B cell (primary cell): ENCODE data around the gene MESP1. TPM values are rescaled to one million over a fixed set of nuclear protein-coding genes. Genes with fewer than 3 reads are reported as not detected.

Experiments
- ATAC-seq: fragments of 200-7000 bp; cut with Tn5 transposase; one replicate; pipeline ENCODE4 v1.10.0; 2021; ENCODE audit warnings: low read depth, mild to moderate bottlenecking, moderate number of reproducible peaks, moderate library complexity
- CTCF ChIA-PET: fragments of 350-600 bp; sonication (Branson Sonifier 250); formaldehyde crosslinking; loops from one replicate; lab custom pipeline; 2021; ENCODE audit warnings: antibody characterized with exemption, inconsistent platforms; lab: Charles Lee
- POLR2A ChIA-PET: fragments of 350-600 bp; sonication (Branson Sonifier 250); formaldehyde crosslinking; loops from one replicate; lab custom pipeline; 2021; ENCODE audit warnings: antibody characterized with exemption; lab: Charles Lee
- DNase-seq: peaks from one replicate; pipeline ENCODE4 v3.0.0; 2013
- H2AFZ ChIP-seq: 2 replicates; pipeline ENCODE4 v1.6.1; 2012; ENCODE audit warnings: mild to moderate bottlenecking, low read depth, low read length; ENCODE audit not compliant: insufficient read depth, poor library complexity, severe bottlenecking
- H3K27ac ChIP-seq, 2 donors: 1 replicate in 1 of 2; 2 replicates in 1 of 2; pipeline ENCODE4 v1.5.1; 2012 to 2013; ENCODE audit warnings: low read length in 2 of 2, mild to moderate bottlenecking in 2 of 2, moderate library complexity in 1 of 2
- H3K27me3 ChIP-seq, 4 experiments: fragments of 200-600 bp in 1 of 4; sonication (generic) in 1 of 4; replicated peaks in 1 of 4; 1 replicate in 2 of 4; 2 replicates in 2 of 4; pipeline versions ENCODE4 v1.6.1 to v1.7.0; 2013 to 2016; ENCODE audit warnings: low read length in 3 of 4, mild to moderate bottlenecking in 2 of 4, mixed read lengths in 1 of 4, moderate library complexity in 1 of 4; ENCODE audit not compliant: insufficient read depth in 4 of 4, control insufficient read depth in 3 of 4; ENCODE audit errors: control extremely low read depth in 1 of 4
- H3K36me3 ChIP-seq, 2 experiments: replicated peaks in 1 of 2; 1 replicate in 1 of 2; 2 replicates in 1 of 2; pipeline versions ENCODE4 v1.6.1 to v1.7.1; 2013; ENCODE audit warnings: low read length in 1 of 2; ENCODE audit not compliant: insufficient read depth in 2 of 2, control insufficient read depth in 1 of 2; ENCODE audit errors: control extremely low read depth in 1 of 2, extremely low read depth in 1 of 2
- H3K4me1 ChIP-seq, 2 donors: fragments of 200-600 bp in 1 of 2; sonication (generic) in 1 of 2; 1 replicate in 1 of 2; 2 replicates in 1 of 2; pipeline versions ENCODE4 v1.5.1 to v1.6.1; 2013 to 2017; ENCODE audit warnings: low read length in 2 of 2; ENCODE audit not compliant: control insufficient read depth in 2 of 2, insufficient read depth in 2 of 2
- H3K4me2 ChIP-seq: replicated peaks from 2 replicates; pipeline ENCODE3; 2012; ENCODE audit warnings: mild to moderate bottlenecking, low read depth, low read length; ENCODE audit not compliant: poor library complexity, severe bottlenecking
- H3K4me3 ChIP-seq, 5 experiments: fragments of 200-600 bp in 1 of 5; sonication (generic) in 1 of 5; 1 replicate in 3 of 5; 2 replicates in 2 of 5; pipeline versions ENCODE4 v1.5.1 to v1.7.0; 2011 to 2016; ENCODE audit warnings: low read length in 4 of 5, mild to moderate bottlenecking in 4 of 5, low read depth in 2 of 5, control low read depth in 1 of 5, moderate library complexity in 1 of 5; ENCODE audit not compliant: insufficient read depth in 1 of 5; ENCODE audit errors: control extremely low read depth in 1 of 5, extremely low read depth in 1 of 5
- H3K79me2 ChIP-seq: fragments of 200-600 bp; sonication (generic); one replicate; pipeline ENCODE4 v1.6.0; 2016; ENCODE audit warnings: low read length; ENCODE audit not compliant: control insufficient read depth, insufficient read depth
- H3K9ac ChIP-seq: fragments of 200-600 bp; sonication (generic); 2 replicates; pipeline ENCODE4 v1.6.1; 2017; ENCODE audit warnings: mild to moderate bottlenecking, low read length, moderate library complexity
- H3K9me3 ChIP-seq, 3 donors: one replicate each; pipeline versions ENCODE4 v1.6.1 to v1.7.1; 2013; ENCODE audit warnings: low read length in 2 of 3; ENCODE audit not compliant: control insufficient read depth in 2 of 3, insufficient read depth in 1 of 3; ENCODE audit errors: control extremely low read depth in 1 of 3
- H4K20me1 ChIP-seq: 2 replicates; pipeline ENCODE4 v1.6.0; 2012; ENCODE audit warnings: mild to moderate bottlenecking, low read length; ENCODE audit not compliant: insufficient read depth, control insufficient read depth, poor library complexity, severe bottlenecking
- H3K27ac Mint-ChIP-seq: one replicate; pipeline ENCODE4 v1.8.0; 2021; ENCODE audit warnings: mixed read lengths
- H3K27me3 Mint-ChIP-seq: one replicate; pipeline ENCODE4 v1.8.0; 2021; ENCODE audit warnings: mixed read lengths
- H3K4me1 Mint-ChIP-seq: one replicate; pipeline ENCODE4 v1.8.0; 2021; ENCODE audit warnings: mixed read lengths
- H3K4me3 Mint-ChIP-seq: one replicate; pipeline ENCODE4 v1.8.0; 2021; ENCODE audit warnings: mixed read lengths
- H3K9me3 Mint-ChIP-seq: one replicate; pipeline ENCODE4 v1.8.0; 2022; ENCODE audit warnings: mixed read lengths; ENCODE audit not compliant: insufficient read depth
- EZH2 ChIP-seq: IDR thresholded peaks from 2 replicates; pipeline ENCODE4 v1.6.1; 2012; ENCODE audit warnings: borderline replicate concordance, low read depth, mild to moderate bottlenecking, moderate library complexity, low read length; ENCODE audit not compliant: insufficient read depth, poor library complexity, severe bottlenecking
- WGBS: methylation state at CpG from one replicate; pipeline ENCODE4 v1.1.5; 2013; ENCODE audit warnings: missing lambda C conversion rate; ENCODE audit not compliant: insufficient coverage; 5-methylcytosine and 5-hydroxymethylcytosine counted together
- intact Hi-C: fragments of 100-400 bp; cut with micrococcal nuclease; formaldehyde crosslinking; loops from one replicate; pipeline ENCODE4 v1.10.0; 2022
- polyA plus RNA-seq: library from polyadenylated mRNA; depleted of rRNA; stranded (reverse); fragments of >200 nt; gene quantifications from 2 replicates; pipeline ENCODE4 v1.2.3, GENCODE V29; 2012
- total RNA-seq, 2 donors: library from RNA; stranded (reverse); fragments of 120-200 nt in 1 of 2; gene quantifications; 1 replicate in 1 of 2; 2 replicates in 1 of 2; pipeline versions ENCODE4 v1.2.3 to v1.2.4, GENCODE V29; 2013 to 2022
- TF ChIP-seq, protein P1 (sequence below): fragments of 200-600 bp; IDR thresholded peaks from one replicate; pipeline ENCODE4 v1.8.0; 2022; ENCODE audit warnings: antibody characterized with exemption, mild to moderate bottlenecking

Gene MESP1
- total and polyA plus RNA-seq, 2 donors (not counting 1 experiment from before 2014, with no cell fraction given), result 0.25 to 0.49 TPM

DNA sequence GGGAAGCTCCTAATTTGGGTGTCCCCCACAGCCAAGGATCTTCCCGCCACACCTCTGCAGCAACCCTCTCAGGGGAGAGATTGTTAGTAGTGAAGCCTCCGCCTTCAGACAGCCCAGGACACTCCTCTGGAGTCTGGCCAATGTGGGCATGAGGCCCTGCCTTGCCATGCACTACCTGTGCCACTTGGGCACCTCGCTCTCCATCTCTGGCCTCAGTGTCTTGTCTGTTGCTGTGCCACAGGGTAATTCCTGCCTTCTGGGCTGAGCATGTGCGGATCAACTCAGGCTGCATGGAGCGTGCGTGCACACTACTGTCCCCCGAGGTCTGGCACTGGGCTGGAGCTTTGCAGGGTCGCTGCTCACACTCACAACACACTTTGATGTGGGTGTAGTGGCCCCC, 7.9 kb upstream of the MESP1 start:
- ATAC-seq (no peak), DNase-seq (no peak)
- H3K4me1 Mint-ChIP-seq, result no peaks in the 10 kb centered on the region
- H3K4me1 ChIP-seq, result peaks cover 0 to 8% of the 10 kb centered on the region in 2 donors
- intact Hi-C loops, result no loop called here
- POLR2A ChIA-PET, result no interaction called here
- H3K27me3 ChIP-seq, result peaks cover 0 to 4% (median 0%) of the 10 kb centered on the region in 4 experiments
- no peak overlapping the region for H3K9ac ChIP-seq
- no peaks in the 10 kb centered on the region for H3K79me2 ChIP-seq
- no peak for TF ChIP-seq EZH2
- TF ChIP-seq, protein P1, sequence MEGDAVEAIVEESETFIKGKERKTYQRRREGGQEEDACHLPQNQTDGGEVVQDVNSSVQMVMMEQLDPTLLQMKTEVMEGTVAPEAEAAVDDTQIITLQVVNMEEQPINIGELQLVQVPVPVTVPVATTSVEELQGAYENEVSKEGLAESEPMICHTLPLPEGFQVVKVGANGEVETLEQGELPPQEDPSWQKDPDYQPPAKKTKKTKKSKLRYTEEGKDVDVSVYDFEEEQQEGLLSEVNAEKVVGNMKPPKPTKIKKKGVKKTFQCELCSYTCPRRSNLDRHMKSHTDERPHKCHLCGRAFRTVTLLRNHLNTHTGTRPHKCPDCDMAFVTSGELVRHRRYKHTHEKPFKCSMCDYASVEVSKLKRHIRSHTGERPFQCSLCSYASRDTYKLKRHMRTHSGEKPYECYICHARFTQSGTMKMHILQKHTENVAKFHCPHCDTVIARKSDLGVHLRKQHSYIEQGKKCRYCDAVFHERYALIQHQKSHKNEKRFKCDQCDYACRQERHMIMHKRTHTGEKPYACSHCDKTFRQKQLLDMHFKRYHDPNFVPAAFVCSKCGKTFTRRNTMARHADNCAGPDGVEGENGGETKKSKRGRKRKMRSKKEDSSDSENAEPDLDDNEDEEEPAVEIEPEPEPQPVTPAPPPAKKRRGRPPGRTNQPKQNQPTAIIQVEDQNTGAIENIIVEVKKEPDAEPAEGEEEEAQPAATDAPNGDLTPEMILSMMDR, result no peak
- H3K27me3 Mint-ChIP-seq, result peaks cover 12% of the 10 kb centered on the region
- CTCF ChIA-PET, result interaction anchor here (1.8 to 10.1 kb wide), 6 partner anchors 7 to 326 kb away, joined by 6 to 159 read pairs (median 26); partner anchors contain the start of gene MESP1
- no peak overlapping the region for H3K4me3 Mint-ChIP-seq
- no peaks in the 10 kb centered on the region for H3K36me3 ChIP-seq
- no peak overlapping the region for H2AFZ ChIP-seq
- H3K27ac Mint-ChIP-seq, result no peak overlapping the region
- WGBS, result 96% methylated on average over 5 of the region's 8 CpGs
- no peaks in the 10 kb centered on the region for H3K9me3 Mint-ChIP-seq
- H4K20me1 ChIP-seq, result no peaks in the 10 kb centered on the region
- H3K4me2 ChIP-seq, result no peak overlapping the region
- no peak overlapping the region for H3K4me3 ChIP-seq
- H3K27ac ChIP-seq, result no peak overlapping the region
- H3K9me3 ChIP-seq, result no peaks in the 10 kb centered on the region

DNA sequence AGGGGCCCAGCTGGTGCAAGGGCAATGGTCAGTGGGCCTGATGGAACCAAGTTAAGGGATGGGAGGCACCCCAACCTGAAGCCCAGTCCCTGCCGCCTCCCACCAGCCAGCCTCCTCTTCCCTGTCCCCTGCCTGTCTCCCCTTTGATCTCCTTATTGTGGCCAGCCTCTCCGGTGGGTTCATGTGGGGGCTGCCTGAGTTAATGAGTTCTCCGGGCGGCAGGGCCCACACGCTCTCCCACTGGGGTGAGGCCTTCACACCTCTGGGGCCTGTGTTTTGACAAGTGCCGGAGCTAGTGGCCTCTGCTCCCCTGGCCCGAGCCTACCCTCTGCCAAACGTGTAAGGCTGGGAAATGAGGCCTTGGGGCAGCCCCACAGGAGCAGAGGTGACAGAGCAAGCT, 7.2 kb upstream of the MESP1 start:
- Histone ChIP-seq H3K4me3 (no peak overlapping the region), H3K4me1 (peaks cover 0 to 8% of the 10 kb centered on the region in 2 donors), H3K36me3 (no peaks in the 10 kb centered on the region), H3K27ac (no peak overlapping the region), H3K9me3 (no peaks in the 10 kb centered on the region), H3K9ac (no peak overlapping the region), H2AFZ (no peak overlapping the region), H3K79me2 (no peaks in the 10 kb centered on the region), H4K20me1 (no peaks in the 10 kb centered on the region), H3K27me3 (peaks cover 0 to 4% (median 0%) of the 10 kb centered on the region in 4 experiments), H3K4me2 (no peak overlapping the region)
- WGBS, result 93% methylated on average over 7 of the region's 8 CpGs
- no peak overlapping the region for H3K27ac Mint-ChIP-seq
- DNase-seq, result no peak
- ChIA-PET CTCF (interaction anchor here (1.2 to 10.1 kb wide), 2 partner anchors 7 to 116 kb away, joined by 3 to 159 read pairs; no protein-coding TSS in a partner anchor), POLR2A (no interaction called here)
- H3K9me3 Mint-ChIP-seq, result no peaks in the 10 kb centered on the region
- TF ChIP-seq, protein P1, result no peak
- no peak for TF ChIP-seq EZH2
- no peak overlapping the region for H3K4me3 Mint-ChIP-seq
- no peak for ATAC-seq
- H3K27me3 Mint-ChIP-seq, result peaks cover 12% of the 10 kb centered on the region
- H3K4me1 Mint-ChIP-seq, result no peaks in the 10 kb centered on the region
- intact Hi-C loops, result no loop called here
